ENCODE measurements around the gene NOX1.
"Not testable (repeated sequence)": the region's sequence is repeated elsewhere in the genome, so short reads cannot be mapped to it uniquely, and the experiment has no call there.

The NOX1 gene

DNA sequence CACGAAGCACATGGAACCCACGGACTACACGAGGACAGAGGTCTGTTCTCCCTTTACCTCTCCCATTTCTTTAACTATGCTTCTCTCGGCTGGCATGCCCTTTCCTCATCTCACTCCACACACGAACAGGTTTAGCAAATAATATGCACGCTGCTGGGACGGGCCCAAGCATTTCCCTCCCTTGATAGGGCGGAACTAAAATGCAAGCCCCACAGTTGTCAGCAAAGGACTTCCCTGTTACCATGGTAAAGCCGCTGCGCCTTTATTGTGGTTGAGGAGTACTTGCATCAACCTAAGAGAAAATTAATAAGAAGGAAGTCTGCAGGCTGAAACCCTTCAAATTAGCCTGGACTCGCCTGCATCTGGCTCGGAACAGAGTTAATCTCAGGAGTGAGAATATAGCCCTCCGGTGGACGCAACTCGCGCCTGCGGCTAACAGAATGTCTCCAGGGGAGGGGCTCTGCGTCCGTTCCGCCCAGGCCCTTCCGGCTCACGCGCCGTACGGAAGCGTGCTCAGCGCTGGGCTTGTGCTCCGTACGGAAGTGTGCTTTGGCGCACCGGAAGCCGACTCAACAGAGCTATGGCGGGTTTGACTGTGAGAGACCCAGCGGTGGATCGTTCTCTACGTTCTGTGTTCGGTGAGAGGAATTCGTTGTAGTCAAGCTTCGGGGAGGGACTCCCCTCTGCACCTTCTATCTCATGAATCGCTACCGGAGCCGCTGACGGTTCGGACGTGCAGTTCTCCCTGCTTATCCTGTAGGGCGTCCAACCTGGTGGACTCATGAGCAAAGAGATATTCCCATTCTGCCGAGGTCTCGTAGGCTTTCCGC lies 54.1 kb downstream of the NOX1 start, which contains the start of gene CSTF2:
TSS of gene CSTF2 (plus strand) at position 555 of the 830 bp plus-strand sequence. CDS start at position 581, 26 bp downstream.
- DNase-seq (ENCODE audit: low read depth in 2 of 2): peak; percentile 58 to 73

DNA sequence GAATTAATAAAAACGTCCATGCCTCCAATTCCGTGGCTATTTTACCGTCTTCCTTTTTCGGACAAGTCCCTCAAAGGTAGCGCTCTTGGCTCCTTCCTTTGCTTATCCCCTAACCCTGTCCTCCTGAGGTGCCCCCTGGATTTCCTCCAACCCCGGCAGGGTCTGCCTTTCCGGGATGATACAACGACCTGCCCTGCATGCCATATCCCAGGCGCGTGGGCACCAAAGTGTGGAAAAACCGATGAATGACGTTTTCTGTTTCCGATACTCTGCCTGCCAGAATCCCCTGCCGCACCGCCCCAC lies 54.7 kb downstream of the NOX1 start:
- DNase-seq (ENCODE audit: low read depth in 2 of 2): no peak

DNA sequence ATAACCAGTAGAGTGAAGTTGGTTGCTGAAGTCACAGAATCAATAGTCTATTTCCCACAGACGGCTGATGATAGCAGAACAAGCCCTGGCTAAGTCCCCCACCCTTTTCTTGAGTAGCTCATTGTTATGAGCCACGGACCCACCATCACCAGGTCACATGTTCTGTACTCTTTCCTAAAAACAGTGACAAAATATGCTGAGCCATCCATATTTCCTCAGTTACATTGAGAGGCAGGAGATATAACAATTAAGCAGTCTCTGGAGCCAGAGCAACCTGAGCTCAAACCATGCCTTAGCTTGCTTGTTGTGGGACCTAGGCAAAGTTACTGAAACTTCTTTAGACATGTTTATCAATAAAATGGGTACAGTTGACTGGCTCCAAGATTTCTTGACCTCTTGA lies 56.8 kb downstream of the NOX1 start:
- no peak for DNase-seq (ENCODE audit: low read depth in 2 of 2)

DNA sequence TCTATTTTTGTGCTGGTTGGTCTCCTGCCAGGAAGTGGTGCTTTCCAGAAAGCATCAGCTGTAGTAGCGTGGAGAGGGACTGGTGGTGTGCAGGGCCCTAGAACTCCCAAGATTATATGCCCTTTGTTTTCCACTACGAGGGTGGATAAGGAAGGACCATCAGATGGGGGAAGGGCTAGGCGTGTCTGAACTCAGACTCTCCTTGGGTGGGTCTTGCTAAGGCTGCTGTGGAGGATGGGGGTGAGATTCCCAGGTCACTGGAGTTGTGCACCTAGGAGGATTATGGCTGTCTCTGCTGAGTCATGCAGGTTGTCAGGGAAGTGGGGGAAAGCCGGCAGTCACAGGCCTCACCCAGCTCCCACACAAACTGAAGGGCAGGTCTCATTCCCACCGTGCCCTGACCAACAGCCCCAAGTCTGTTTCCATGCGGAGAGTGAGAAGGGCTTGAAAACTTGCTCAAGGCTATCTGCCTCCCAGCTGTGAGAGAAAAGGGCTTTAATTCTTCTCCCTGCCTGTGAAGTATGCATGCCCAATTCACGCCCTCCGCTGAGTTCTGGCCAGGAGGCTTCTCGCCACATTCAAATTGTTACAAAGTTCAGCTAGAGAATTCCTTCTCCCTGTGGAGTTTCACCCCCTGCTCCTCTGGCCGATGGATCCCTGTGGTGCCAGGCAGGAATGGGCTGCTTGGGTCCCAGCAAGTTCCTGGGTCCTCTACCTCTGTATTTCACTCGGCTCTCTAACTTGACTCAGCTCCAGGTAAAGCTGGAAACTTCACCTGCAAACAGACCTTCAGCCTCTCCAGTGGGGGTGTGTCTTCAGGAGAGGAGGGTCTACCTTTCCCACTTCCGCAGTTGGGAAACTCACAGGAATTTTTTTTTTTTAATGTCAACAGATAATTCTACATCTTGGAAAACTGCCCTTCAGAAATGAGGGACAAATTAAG lies 61.7 kb downstream of the NOX1 start:
- no peak for DNase-seq (ENCODE audit: low read depth in 2 of 2)

DNA sequence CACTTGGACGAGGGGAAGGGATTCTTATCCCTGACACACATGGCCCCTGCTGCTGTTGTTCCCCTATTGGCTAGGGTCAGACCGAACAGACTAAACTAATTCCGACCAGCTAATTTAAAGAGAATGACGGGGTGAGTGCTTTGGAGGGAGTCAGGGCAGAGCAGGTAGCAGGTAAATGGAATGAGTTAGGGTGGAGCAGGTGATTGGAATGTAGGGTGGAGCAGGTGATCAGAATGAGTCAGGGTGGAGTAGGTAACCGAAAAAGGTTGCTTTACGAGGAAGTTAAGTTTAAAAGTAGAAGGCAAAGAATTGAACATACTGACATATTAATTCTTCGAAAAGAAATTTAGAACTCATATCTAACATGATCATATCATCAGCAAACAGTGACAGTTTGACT lies 65.9 kb downstream of the NOX1 start:
- not testable (repeated sequence) for DNase-seq (ENCODE audit: low read depth in 2 of 2)

DNA sequence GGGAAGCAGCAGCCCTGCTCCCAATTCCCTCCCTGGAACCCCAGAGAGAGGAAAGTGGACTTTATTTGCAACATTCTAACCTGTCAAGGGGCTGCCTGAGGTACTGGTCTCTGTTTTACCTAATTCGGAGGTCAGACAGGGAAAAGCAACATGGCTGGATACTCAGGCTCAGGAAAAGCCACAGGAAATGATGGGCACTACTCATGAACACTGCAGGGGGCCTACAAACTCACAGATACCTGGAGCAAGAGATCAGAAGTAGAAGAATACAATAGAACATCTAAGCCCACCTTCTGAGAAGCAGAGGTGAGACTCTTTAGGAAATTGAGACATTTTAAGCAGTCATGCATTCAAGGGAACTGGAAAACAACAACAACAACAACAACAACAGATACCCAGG lies 69.4 kb downstream of the NOX1 start:
- DNase-seq (ENCODE audit: low read depth in 2 of 2): no peak

DNA sequence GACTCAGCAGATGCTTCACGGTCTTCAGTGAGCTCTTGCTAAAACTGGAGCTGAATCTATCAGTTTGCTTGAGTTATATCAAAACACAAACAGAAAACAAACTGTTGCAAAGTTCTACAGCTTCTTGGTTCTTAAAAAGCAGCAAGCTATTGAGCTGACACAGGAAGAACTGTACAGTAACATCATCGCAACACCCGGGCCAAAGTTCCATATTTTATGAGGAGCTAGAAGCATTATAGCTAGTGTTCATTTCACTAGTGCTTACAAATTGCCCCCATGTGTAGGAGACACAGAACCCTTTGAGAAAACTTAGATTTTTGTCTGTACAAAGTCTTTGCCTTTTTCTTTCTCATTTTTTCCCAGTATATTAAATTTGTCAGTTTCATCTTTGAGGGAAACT lies 71.3 kb downstream of the NOX1 start:
- no peak for DNase-seq (ENCODE audit: low read depth in 2 of 2)

DNA sequence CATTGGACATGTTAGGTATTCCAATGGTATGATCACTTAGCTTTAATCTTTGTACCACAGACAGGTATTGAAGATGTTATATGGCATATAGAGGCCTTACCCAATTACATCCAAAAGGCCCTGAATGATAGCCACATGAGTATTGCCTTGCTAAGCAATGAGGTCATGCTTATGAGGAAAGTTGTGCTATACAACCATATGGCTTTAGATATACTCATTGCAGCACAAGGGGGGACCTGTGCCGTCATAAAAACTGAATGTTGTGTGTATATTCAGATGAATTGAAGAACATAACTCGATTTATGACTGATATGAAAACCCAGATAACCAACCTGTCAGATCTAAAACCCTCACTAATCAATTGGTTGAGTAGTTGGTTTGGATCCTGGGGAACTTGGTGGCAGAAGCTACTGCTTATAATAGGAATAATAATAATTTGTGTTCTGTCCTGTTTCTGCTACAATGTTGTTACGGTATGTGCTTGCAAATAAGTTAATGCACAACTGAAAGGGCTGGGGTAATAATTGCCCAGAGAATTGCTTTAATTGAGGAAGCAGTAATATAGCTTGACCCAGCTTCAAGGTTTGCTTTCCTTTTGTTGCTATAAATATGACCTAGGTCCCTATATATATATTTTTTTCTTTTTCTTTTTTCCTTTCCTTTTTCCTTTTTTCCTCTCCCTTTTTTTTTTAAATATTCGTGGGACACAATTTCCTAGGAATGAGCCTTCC lies 75.5 kb downstream of the NOX1 start:
- DNase-seq (ENCODE audit: low read depth in 2 of 2): no peak

DNA sequence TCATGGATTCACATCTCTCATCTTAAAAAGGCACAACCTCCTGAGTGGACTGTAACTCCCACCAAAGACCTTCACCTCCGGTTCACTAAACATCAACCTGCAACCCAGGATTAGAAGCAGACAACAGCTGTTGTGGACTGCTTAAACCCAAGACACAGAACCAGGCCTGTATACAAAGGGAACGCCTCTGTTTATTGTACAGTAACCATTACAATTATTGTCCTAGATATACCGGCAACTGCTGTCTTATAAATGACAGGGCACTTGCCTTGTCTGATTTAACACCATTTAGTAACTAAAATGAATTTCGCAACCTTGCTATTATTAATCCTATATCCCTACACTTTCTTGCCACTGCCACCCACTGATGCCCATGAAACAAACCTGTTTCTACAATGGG lies 76.8 kb downstream of the NOX1 start:
- no peak for DNase-seq (ENCODE audit: low read depth in 2 of 2)

DNA sequence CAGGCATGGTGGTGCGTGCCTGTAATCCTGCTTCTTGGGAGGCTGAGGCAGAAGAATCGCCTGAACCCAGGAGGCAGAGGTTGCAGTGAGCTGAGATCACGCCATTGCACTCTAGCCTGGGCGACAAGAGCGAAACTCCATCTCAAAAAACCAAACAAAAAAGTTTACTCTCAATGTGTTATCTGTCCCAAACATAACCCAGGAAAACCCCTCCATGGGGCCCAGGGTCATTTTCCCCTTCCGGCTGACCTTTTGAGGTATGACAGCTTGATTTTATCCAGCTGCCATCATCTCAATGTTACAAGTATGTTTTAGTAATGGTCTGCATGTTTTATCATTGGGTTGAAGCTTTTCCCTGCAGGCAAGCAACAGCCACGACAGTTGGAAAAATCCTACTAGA lies 77.8 kb downstream of the NOX1 start:
- not testable (repeated sequence) for DNase-seq (ENCODE audit: low read depth in 2 of 2)

Data from stimulated activated CD8-positive, alpha-beta memory T cell treated with anti-CD3 and anti-CD28 coated beads, Interleukin-7, amount 100 ng/mL, for 4 hours (primary cell).